Activated T-cell treated with anti-CD3 and anti-CD28 coated beads for 24 hours (primary cell): ENCODE results near the gene HS3ST2.
"Not testable (repeated sequence)": the region's sequence is repeated elsewhere in the genome, so short reads cannot be mapped to it uniquely, and the experiment has no call there.

Experiments used
- DNase-seq: peaks from one replicate; pipeline ENCODE4 v3.0.0-alpha.2; 2020; ENCODE audit warnings: low read depth

Gene HS3ST2

DNA sequence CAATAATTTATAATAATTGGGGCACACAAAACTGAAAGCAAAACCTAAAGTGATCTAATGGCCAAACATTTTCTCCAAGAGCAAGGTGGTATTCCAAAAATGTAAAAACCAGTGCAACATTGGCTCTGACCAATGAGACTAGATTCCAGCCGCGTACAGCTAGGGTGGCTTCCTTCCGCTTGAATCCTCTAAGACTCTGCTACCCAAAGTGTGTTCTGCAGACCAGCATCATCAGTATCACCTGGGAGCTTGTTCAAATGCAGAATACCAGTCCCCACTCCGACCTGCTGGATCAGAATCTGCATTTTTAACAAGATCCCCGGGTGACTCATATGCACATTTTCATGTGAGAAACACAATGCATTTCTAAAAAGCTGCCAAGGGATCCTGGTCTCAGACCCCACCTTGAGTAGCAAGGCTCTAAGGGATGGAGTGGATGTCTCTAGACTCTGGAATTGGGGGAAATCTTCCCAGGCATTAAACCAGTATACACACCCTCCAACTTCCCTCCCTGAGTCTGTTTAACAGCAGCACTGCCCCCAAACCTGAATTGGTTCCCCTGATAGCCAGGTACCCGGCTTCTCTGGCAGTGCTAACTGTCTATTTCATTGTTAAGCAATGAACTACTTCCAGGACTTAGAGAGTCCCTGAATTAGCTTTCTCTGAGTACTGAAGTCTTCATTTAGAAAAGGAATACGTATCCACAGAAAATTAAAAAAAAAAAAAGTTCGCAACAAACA lies 118.2 kb downstream of the HS3ST2 start:
- DNase-seq: no peak

GRCh38 chr16:22933173-22933572 lies 119.2 kb downstream of the HS3ST2 start:
- no peak for DNase-seq

DNA sequence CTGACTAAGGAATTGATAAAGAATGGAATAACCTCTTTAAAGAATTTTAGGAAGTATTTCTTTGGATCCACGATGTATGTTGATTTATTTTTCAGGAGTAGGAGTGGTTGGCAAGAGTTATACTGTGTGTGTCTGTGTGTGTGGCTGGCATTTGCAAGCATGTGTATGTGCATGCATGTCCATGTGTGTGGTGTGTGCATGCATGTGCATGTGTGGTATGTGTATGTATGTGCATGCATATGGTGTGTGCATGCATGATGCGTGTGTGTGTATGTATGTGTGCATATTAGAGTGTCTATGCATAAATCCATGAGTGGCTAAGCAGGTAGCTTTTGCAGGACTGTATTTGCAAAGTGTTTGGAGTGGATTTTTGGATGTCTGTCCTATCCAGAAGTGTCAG lies 120.8 kb downstream of the HS3ST2 start:
- no peak for DNase-seq

- DNase-seq: no peak
These were observed 123.2 kb downstream of the HS3ST2 start for GRCh38 chr16:22937169-22937568.

DNA sequence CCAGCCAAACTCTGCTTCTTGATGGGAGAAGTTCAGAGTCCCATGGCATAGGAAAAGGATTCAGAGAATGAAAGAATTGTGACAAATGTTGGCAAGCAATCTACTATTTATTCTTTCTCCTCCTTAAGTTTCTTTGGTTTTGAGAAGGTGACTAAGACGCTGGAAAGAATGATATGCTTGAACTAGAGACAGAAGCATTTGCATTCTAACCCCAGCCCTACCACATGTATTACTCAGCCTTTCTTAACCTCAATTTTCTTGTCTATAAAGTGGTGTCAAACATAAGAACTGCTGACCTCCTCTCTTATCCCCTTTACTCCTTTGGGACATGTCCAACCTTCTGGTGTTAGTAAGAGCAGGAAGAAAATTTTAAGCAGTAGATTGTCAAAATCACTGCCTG lies 124.7 kb downstream of the HS3ST2 start:
- no peak for DNase-seq

DNA sequence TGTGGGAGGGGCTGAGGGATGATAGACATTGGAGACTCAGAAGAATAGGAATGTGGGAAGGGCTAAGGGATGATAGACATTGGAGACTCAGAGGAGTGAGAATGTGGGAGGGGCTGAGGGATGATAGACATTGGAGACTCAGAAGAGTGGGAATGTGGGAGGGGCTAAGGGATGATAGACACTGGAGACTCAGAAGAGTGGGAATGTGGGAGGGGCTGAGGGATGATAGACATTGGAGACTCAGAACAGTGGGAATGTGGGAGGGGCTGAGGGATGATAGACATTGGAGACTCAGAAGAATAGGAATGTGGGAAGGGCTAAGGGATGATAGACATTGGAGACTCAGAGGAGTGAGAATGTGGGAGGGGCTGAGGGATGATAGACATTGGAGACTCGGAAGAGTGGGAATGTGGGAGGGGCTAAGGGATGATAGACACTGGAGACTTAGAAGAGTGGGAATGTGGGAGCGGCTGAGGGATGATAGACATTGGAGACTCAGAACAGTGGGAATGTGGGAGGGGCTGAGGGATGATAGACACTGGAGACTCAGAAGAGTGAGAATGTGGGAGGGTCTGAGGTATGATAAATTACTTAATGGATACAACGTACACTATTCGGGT lies 125.9 kb downstream of the HS3ST2 start:
- DNase-seq: not testable (repeated sequence)

GRCh38 chr16:22941970-22942501 lies 128.1 kb downstream of the HS3ST2 start:
- no peak for DNase-seq

DNA sequence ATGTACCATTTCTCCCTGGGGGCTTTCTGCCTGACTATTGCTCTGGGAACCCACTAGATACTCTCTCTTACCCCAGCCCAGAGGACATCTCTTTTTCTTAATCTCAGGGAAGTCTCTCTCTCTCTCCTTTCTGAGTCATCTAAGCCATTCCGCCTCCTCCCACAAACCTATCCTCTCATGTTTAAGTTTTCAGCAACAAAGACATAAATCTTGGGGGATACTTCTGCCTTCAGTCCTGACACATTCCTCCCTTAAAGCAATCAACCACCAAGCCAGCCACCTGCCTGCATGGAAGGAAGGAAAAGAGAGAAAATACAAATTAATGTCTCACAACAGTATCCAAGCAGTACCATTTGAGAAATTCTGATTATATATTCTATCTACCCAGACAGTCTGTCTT lies 128.8 kb downstream of the HS3ST2 start:
- no peak for DNase-seq

- DNase-seq: no peak
These were observed 131.4 kb downstream of the HS3ST2 start for GRCh38 chr16:22945361-22945760.

- no peak for DNase-seq
These were observed 132.5 kb downstream of the HS3ST2 start for GRCh38 chr16:22946433-22946832.

GRCh38 chr16:22948058-22948602 lies 134.2 kb downstream of the HS3ST2 start:
- no peak for DNase-seq

GRCh38 chr16:22948603-22949368 lies 134.8 kb downstream of the HS3ST2 start:
- DNase-seq: peak; percentile 31

- DNase-seq: no peak
These were observed 141.6 kb downstream of the HS3ST2 start for GRCh38 chr16:22955461-22956070.

GRCh38 chr16:22961206-22961605 lies 147.2 kb downstream of the HS3ST2 start:
- no peak for DNase-seq

- no peak for DNase-seq
These were observed 148.9 kb downstream of the HS3ST2 start for GRCh38 chr16:22962905-22963304.
